GM10248 (cell line): ENCODE data around the gene YWHAG.

Source experiments
- CTCF ChIA-PET: fragments of 300-600 bp; sonication (Branson Sonifier 250); formaldehyde crosslinking; extraction: SDS; loops from one replicate; lab custom pipeline; 2021; ENCODE audit warnings: antibody characterized with exemption; lab: Yijun Ruan, JAX
- POLR2A ChIA-PET: fragments of 350-650 bp; sonication (Branson Sonifier 250); formaldehyde crosslinking; extraction: SDS; loops from one replicate; lab custom pipeline; 2020; ENCODE audit warnings: antibody characterized with exemption; lab: Yijun Ruan, JAX
- DNase-seq: peaks from one replicate; pipeline ENCODE4 v3.0.0; 2012; ENCODE audit errors: extremely low spot score
- TF ChIP-seq, protein P1 (sequence below): IDR thresholded peaks from 2 replicates; pipeline ENCODE4 v1.5.1; 2012; ENCODE audit warnings: mild to moderate bottlenecking, low read depth; ENCODE audit errors: extremely low read depth, missing control alignments, control extremely low read depth

Gene YWHAG

DNA sequence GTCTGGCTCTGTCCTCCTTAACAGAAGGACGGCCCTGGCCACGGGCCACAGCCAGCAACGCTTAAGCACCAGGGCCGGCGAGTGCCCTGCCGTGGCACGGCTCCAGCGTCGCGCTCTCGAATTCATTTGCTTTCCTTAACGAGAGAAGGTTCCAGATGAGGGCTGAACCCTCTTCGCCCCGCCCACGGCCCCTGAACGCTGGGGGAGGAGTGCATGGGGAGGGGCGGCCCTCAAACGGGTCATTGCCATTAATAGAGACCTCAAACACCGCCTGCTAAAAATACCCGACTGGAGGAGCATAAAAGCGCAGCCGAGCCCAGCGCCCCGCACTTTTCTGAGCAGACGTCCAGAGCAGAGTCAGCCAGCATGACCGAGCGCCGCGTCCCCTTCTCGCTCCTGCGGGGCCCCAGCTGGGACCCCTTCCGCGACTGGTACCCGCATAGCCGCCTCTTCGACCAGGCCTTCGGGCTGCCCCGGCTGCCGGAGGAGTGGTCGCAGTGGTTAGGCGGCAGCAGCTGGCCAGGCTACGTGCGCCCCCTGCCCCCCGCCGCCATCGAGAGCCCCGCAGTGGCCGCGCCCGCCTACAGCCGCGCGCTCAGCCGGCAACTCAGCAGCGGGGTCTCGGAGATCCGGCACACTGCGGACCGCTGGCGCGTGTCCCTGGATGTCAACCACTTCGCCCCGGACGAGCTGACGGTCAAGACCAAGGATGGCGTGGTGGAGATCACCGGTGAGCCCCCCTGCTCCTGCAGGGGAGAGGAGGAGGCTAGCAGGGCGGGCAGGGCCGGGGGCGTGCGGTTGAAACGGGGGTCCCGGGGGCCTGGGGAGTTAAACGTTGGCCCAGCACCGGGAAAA, 56.2 kb downstream of the YWHAG start, which contains the start of gene HSPB1:
Gene HSPB1, plus strand, starts transcription at position 327 of the 855 bp plus-strand sequence. Its CDS starts 40 bp downstream, at position 367.
- peak; percentile 91 for DNase-seq
- TF ChIP-seq, protein P1, sequence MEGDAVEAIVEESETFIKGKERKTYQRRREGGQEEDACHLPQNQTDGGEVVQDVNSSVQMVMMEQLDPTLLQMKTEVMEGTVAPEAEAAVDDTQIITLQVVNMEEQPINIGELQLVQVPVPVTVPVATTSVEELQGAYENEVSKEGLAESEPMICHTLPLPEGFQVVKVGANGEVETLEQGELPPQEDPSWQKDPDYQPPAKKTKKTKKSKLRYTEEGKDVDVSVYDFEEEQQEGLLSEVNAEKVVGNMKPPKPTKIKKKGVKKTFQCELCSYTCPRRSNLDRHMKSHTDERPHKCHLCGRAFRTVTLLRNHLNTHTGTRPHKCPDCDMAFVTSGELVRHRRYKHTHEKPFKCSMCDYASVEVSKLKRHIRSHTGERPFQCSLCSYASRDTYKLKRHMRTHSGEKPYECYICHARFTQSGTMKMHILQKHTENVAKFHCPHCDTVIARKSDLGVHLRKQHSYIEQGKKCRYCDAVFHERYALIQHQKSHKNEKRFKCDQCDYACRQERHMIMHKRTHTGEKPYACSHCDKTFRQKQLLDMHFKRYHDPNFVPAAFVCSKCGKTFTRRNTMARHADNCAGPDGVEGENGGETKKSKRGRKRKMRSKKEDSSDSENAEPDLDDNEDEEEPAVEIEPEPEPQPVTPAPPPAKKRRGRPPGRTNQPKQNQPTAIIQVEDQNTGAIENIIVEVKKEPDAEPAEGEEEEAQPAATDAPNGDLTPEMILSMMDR, result no peak
- CTCF ChIA-PET, result interaction anchor here (1.0 to 3.1 kb wide), 5 partner anchors 9 to 56 kb away, joined by 3 to 26 read pairs (median 7); partner anchors contain the start of gene YWHAG
- POLR2A ChIA-PET, result interaction anchor here (0.5 to 1.8 kb wide), 9 partner anchors 9 to 254 kb away, joined by 3 to 9 read pairs (median 4); partner anchors contain the start of gene YWHAG

GRCh38 chr7:76301000-76301399, 57.8 kb downstream of the YWHAG start:
- no peak for DNase-seq
- TF ChIP-seq, protein P1, result no peak
- ChIA-PET CTCF (interaction anchor here (1.5 to 3.1 kb wide), 3 partner anchors 7 to 13 kb away, joined by 5 to 26 read pairs (median 23); no protein-coding TSS in a partner anchor), POLR2A (no interaction called here)

DNA sequence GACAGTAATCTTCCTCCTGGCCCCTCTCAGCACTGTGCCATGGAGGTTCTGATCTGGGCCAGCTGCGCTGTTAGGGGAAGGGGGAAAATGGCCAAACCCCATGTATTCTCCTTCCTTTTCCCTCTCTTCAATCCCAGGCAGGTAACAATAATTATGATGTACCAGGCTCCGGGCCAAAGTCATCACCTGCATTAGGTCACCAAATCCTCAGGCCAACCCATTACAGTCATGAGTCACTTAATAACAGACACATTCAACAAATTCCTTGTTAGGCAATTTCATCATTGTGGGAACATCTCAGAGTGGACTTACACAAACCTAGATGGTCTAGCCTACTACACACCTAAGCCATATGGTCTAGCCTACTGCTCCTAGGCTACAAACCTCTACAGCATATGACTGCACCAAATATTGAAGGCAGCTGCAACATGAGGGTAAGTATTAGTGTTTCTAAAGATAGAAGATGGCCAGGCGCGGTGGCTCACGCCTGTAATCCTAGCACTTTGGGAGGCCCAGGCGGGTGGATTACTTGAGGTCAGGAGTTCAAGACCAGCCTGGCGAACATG, 58.5 kb downstream of the YWHAG start:
- no peak for DNase-seq
- TF ChIP-seq, protein P1, result no peak
- ChIA-PET CTCF (interaction anchor here (19.3 kb wide), 1 partner anchor 12 kb away, joined by 339 read pairs; no protein-coding TSS in a partner anchor), POLR2A (no interaction called here)

- no peak for DNase-seq
- POLR2A ChIA-PET, result no interaction called here
Measured at GRCh38 chr7:76296743-76297740, 61.7 kb downstream of the YWHAG start.

GRCh38 chr7:76294344-76295024, 64.3 kb downstream of the YWHAG start:
- TF ChIP-seq, protein P1, result no peak
- DNase-seq, result no peak
- ChIA-PET POLR2A (interaction anchor here (1.7 kb wide), 1 partner anchor 8 kb away, joined by 6 read pairs; the partner anchor contains the start of gene HSPB1), CTCF (interaction anchor here (1.7 to 19.3 kb wide), 2 partner anchors 18 to 32 kb away, joined by 4 to 339 read pairs; no protein-coding TSS in a partner anchor)

More at GRCh38 chr7:76296743-76297740, 61.7 kb downstream of the YWHAG start:
- TF ChIP-seq, protein P1, result no peak
- CTCF ChIA-PET, result interaction anchor here (19.3 kb wide), 1 partner anchor 16 kb away, joined by 339 read pairs; no protein-coding TSS in a partner anchor
